ENCODE measurements around the gene LDLRAD2. TPM values are rescaled to one million over a fixed set of nuclear protein-coding genes. Genes with fewer than 3 reads are reported as not detected.

LDLRAD2 gene
- total and polyA plus RNA-seq, 2 of the 8 experiments (the other 6 are each of a cell fraction or from before 2014, with no cell fraction given) = 0.48 to 0.74 TPM

- Histone ChIP-seq H2AFZ (ENCODE audit: low read length) (no peak overlapping the region), H3K4me2 (ENCODE audit: insufficient read depth in 1 of 2, low read depth in 2 of 2, low read length in 2 of 2) (no peak overlapping the region), H3K4me3 (ENCODE audit: extremely low read depth in 1 of 4, insufficient read depth in 2 of 4, low read depth in 3 of 4, low read length in 4 of 4) (no peak overlapping the region), H2BK20ac (ENCODE audit: low read length) (no peak overlapping the region), H3K4ac (replicated peaks; ENCODE audit: insufficient read length, low read depth, low read length) (no peak overlapping the region), H4K20me1 (replicated peaks in 1 of 2; ENCODE audit: control insufficient read depth in 1 of 2, insufficient read depth in 2 of 2, low read length in 2 of 2) (peaks cover 10 to 13% of the 10 kb centered on the region in 2 experiments), H2BK5ac (ENCODE audit: low read depth, low read length) (no peak overlapping the region), H3K79me1 (ENCODE audit: low read depth, low read length) (peaks cover 11% of the 10 kb centered on the region), H3K4me1 (replicated peaks in 1 of 4; ENCODE audit: control insufficient read depth in 3 of 4, insufficient read depth in 4 of 4, low read length in 3 of 4) (peaks cover 2 to 9% (median 6%) of the 10 kb centered on the region in 4 experiments), H2BK15ac (ENCODE audit: low read length) (no peak overlapping the region), H3K56ac (replicated peaks; ENCODE audit: insufficient read length, low read depth, low read length) (no peak overlapping the region), H3K9ac (replicated peaks in 1 of 4; ENCODE audit: extremely low read depth in 1 of 4, low read depth in 3 of 4, low read length in 3 of 4) (no peak overlapping the region), H3K27me3 (replicated peaks in 1 of 4; ENCODE audit: control insufficient read depth in 3 of 4, extremely low read depth in 1 of 4, insufficient read depth in 3 of 4, low read length in 3 of 4) (no peaks in the 10 kb centered on the region), H3K79me2 (ENCODE audit: control insufficient read depth in 1 of 2, insufficient read depth in 2 of 2, low read length in 2 of 2) (peaks cover 13 to 96% of the 10 kb centered on the region in 2 experiments), H4K91ac (replicated peaks; ENCODE audit: insufficient read length, low read length) (no peak overlapping the region), H2BK120ac (replicated peaks; ENCODE audit: low read depth, low read length) (no peak overlapping the region), H3K23me2 (ENCODE audit: low read depth, low read length) (no peaks in the 10 kb centered on the region), H2BK12ac (ENCODE audit: low read depth, low read length) (no peak overlapping the region), H3K9me3 (ENCODE audit: insufficient read depth in 2 of 2, low read depth in 1 of 2, low read length in 1 of 2) (no peaks in the 10 kb centered on the region), H4K5ac (ENCODE audit: insufficient read length, low read depth, low read length) (no peak overlapping the region), H3K36me3 (ENCODE audit: control insufficient read depth in 2 of 4, insufficient read depth in 4 of 4, low read length in 3 of 4) (no peaks in the 10 kb centered on the region), H3K14ac (ENCODE audit: insufficient read length) (no peak overlapping the region), H3K18ac (ENCODE audit: extremely low read depth, low read length) (no peak overlapping the region), H4K8ac (ENCODE audit: extremely low read depth, insufficient read depth, low read length) (no peak overlapping the region), H3K27ac (ENCODE audit: low read depth, low read length) (no peak overlapping the region), H2AK5ac (ENCODE audit: low read depth, low read length) (no peak overlapping the region), H3K23ac (ENCODE audit: insufficient read length) (no peak overlapping the region)
- CTCF ChIA-PET (ENCODE audit: partially characterized antibody) = interaction anchor here (0.8 to 1.7 kb wide), 3 partner anchors 15 to 34 kb away, joined by 3 to 6 read pairs (median 3); no protein-coding TSS in a partner anchor
- FAIRE-seq (no peak), DNase-seq (ENCODE audit: low read depth in 1 of 2, low spot score in 2 of 2) (no peak)
- 87% methylated on average over 10 of the region's 10 CpGs; no CpG with 5 or more reads in 1 of the 2 experiments for WGBS, 2 experiments (ENCODE audit: extremely low coverage in 1 of 2, insufficient coverage in 1 of 2, insufficient read length in 1 of 2, insufficient replicate concordance in 2 of 2, low coverage in 1 of 2, low lambda C conversion rate in 2 of 2, missing lambda C conversion rate in 1 of 2)
- POLR2A ChIA-PET (ENCODE audit: partially characterized antibody) = interaction anchor here (0.6 to 1.6 kb wide), 4 partner anchors 12 to 200 kb away, joined by 3 to 4 read pairs (median 4); no protein-coding TSS in a partner anchor
- TF ChIP-seq CREB1 (IDR thresholded peaks at IDR 0.05) (no peak), SP2 (IDR thresholded peaks at IDR 0.05; ENCODE audit: low read length) (no peak), KDM5A (IDR thresholded peaks at IDR 0.05; ENCODE audit: low read length) (no peak), KDM1A (IDR thresholded peaks at IDR 0.05; ENCODE audit: borderline replicate concordance, low read length) (no peak), ATF2 (IDR thresholded peaks at IDR 0.05; ENCODE audit: low read length) (no peak), CHD2 (IDR thresholded peaks at IDR 0.05; ENCODE audit: low read length) (no peak), GABPA (IDR thresholded peaks at IDR 0.05; ENCODE audit: borderline replicate concordance, insufficient read depth, low read length) (no peak), CBX8 (IDR thresholded peaks at IDR 0.05; ENCODE audit: borderline replicate concordance, low read depth, low read length) (no peak), USF2 (IDR thresholded peaks at IDR 0.05; ENCODE audit: low read length) (no peak), TAF1 (IDR thresholded peaks at IDR 0.05; ENCODE audit: low read depth, low read length) (no peak), ASH2L (IDR thresholded peaks at IDR 0.05; ENCODE audit: low read length) (no peak), POU5F1 (IDR thresholded peaks at IDR 0.05; ENCODE audit: low read depth, low read length) (no peak), JUN (IDR thresholded peaks at IDR 0.05; ENCODE audit: low read depth, low read length) (no peak)
Observed at GRCh38 chr1:21763236-21763635, 48.8 kb upstream of the LDLRAD2 start.

Measured in H1 (cell line).